GM10266 (cell line): ENCODE measurements around the gene ARRDC2.

ENCODE experiments used
- DNase-seq: peaks from one replicate; pipeline ENCODE4 v3.0.0; 2012; ENCODE audit errors: extremely low spot score
- TF ChIP-seq, protein P1 (sequence below): IDR thresholded peaks from 2 replicates; pipeline ENCODE4 v1.5.1; 2012; ENCODE audit warnings: mild to moderate bottlenecking, low read depth; ENCODE audit not compliant: control insufficient read depth, insufficient read depth; ENCODE audit errors: missing control alignments

The ARRDC2 gene

DNA sequence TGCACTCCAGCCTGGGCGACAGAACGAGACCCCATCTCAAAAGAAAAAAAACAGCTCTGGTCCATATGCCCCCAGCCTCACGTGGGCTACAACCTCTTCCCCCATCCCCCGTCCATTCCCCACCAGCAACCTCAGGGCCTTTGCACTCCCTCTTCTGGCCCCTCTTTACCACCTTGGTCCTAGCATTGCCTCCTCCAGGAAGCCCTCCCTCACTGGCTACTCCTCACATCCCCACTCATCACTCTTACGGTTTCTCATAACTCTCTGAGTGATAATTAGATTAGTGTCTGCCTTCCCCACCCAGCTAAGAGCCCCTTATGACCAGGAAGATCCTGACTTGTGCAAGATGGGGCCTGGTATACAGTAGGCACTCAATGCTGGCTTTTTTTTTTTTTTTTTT is 48.0 kb downstream of the ARRDC2 start:
- no peak for DNase-seq
- TF ChIP-seq, protein P1, sequence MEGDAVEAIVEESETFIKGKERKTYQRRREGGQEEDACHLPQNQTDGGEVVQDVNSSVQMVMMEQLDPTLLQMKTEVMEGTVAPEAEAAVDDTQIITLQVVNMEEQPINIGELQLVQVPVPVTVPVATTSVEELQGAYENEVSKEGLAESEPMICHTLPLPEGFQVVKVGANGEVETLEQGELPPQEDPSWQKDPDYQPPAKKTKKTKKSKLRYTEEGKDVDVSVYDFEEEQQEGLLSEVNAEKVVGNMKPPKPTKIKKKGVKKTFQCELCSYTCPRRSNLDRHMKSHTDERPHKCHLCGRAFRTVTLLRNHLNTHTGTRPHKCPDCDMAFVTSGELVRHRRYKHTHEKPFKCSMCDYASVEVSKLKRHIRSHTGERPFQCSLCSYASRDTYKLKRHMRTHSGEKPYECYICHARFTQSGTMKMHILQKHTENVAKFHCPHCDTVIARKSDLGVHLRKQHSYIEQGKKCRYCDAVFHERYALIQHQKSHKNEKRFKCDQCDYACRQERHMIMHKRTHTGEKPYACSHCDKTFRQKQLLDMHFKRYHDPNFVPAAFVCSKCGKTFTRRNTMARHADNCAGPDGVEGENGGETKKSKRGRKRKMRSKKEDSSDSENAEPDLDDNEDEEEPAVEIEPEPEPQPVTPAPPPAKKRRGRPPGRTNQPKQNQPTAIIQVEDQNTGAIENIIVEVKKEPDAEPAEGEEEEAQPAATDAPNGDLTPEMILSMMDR = no peak

DNA sequence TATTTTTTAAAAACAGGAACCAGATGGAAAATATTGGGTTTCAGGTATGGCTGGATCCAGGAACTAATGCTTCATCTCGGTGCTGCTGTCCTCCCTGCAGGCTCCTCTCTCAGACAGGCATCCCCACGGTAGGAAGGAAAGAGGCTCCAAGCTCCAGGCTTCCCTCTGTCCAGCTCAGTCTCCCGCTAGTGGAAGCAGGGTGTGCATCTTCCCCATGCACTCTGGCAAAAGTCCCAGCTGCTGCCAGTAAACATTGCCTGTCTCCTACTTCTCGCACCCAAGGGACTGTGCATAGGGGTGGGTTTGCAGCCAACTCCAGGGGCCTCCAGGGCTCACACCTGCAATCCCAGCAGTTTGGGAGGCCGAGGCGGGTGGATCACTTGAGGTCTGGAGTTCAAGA is 49.6 kb downstream of the ARRDC2 start:
- TF ChIP-seq, protein P1 = no peak
- no peak for DNase-seq

DNA sequence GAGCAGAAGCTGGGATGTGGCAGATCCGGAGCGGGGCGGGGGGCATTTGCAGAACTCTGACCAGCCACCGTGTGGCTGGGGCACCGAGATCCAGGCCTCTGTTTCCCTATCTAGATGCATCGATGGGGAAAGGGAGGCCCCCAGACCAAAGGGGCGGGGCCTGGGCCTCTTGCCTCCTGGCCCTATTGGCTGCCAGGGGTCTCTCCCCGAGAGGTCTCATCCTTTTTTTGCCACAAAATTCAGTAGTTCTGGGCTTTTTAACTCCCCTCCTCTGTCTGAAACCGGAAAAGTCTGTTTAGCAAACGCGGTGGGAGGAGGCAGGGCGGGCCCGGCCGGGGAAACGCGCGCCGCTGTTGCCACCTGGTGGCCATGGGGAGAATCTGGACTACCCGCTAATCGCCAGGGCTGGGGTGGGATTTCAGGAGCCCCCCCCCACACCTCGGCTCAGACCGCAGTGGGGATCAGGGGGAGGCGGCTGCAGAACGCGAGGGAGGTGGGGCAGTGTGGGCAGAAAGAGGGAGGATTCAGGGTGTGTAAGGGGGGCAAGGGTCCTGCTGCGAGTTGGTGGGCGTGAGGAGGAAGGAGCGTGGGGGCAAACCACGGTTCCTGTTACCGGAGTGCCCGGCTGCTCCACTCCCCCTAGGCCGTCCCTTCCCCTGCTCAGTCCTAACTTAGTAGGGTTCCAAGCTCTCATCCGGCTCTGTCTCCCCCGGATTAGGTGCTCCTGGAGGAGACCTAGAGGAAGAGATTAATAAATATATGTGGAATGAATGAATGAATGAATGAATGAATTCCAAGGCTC is 50.4 kb downstream of the ARRDC2 start:
- TF ChIP-seq, protein P1 = peak; percentile 87
- peak; percentile 88 for DNase-seq

DNA sequence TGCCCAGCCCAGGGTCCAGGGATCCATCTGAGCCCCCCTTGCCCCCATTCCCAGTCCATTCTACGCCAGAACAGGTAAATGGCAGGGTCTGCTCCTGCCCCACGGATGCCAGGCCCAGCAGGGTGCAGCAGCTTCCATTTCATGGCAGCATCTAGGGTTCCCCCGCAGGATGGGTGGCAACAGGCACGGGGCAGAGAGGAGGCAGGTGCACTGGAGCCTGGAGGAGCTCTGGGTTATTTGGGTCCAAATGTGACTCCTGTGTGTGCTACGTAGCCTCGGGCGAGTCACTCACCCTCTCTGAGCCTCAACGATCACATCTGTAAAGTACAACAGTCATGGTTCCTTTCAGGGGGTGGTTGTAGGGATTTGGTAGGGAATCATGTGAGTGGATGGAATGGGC is 51.3 kb downstream of the ARRDC2 start:
- TF ChIP-seq, protein P1 = no peak
- no peak for DNase-seq

DNA sequence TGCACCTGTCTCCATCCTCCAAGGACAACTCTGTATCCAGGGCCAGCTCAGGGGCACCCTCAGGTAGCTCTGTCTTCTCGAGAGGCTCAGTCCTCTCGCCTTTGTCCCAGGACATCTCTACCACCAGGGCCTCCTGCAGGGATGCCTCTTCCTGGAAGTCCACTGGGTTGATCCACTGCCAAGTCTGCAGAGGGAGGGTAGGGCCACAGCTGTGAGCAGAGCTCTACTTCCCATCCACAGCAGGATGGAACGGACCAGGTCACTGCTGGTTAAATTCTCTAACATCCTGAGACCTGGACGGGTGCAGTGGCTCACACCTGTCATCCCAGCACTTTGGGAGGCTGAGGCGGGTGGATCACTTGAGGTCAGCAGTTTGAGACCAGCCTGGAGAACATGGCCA is 51.9 kb downstream of the ARRDC2 start:
- no peak for DNase-seq

DNA sequence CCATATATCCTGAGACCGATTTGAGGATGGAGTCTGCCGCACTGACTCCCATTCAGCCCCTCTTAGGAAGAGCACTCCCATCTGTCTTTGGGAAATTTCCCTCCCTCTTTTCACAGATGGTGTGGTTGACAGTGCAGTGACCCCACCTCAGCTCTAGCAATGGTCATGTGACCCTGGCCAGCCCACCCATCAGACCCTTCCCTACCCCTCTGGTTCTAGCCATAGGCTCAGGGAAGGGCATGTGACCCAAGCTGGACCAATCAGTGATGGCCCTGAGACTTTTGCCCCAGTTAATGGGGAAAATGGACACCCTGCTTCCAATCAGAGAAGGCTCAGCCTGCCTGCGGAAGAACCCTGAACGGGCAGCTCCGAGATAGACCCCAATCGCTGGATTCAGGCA is 52.5 kb downstream of the ARRDC2 start:
- no peak for DNase-seq

More for the DNA sequence above, 51.9 kb downstream of the ARRDC2 start:
- TF ChIP-seq, protein P1 = no peak

DNA sequence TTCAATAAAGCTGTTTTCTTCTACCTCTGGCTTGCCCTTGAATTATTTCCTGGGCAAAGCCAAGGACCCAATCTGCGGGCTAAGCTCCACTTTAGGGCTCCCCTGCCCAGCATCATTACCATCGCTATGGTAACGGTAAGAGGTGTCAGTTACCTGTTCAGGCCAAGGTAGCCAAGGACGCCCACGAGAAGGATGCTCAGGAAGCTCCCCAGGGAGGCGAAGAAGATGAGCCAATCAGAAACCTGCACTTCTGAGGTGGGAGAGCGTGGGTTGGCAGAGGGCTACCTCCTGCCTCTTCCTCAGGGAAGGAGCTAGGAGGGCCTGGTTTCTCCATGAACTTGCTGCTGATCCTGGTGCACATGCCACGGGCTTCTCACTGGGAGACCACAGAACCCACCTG is 54.1 kb downstream of the ARRDC2 start:
- DNase-seq = no peak
- TF ChIP-seq, protein P1 = no peak

More for the DNA sequence above, 52.5 kb downstream of the ARRDC2 start:
- TF ChIP-seq, protein P1 = no peak
